HG02840 (cell line): Measurements from ENCODE around the gene B3GAT1.

Experiments
- ATAC-seq: cut with Tn5 transposase; IDR thresholded peaks from one replicate; pipeline ENCODE4 v1.9.1; 2021; ENCODE audit warnings: mild to moderate bottlenecking, moderate library complexity, moderate number of reproducible peaks; ENCODE audit not compliant: unreplicated experiment, low FRiP score

B3GAT1 gene

GRCh38 chr11:134442246-134442645 lies 30.2 kb upstream of the B3GAT1 start:
- ATAC-seq: no peak

- ATAC-seq: no peak
Measured at GRCh38 chr11:134441706-134442105, 29.7 kb upstream of the B3GAT1 start.

GRCh38 chr11:134441281-134441680 lies 29.2 kb upstream of the B3GAT1 start:
- no peak for ATAC-seq

GRCh38 chr11:134440851-134441250 lies 28.8 kb upstream of the B3GAT1 start:
- ATAC-seq: no peak

- ATAC-seq: no peak
Measured at GRCh38 chr11:134438542-134439537, 26.8 kb upstream of the B3GAT1 start.

GRCh38 chr11:134437821-134438220 lies 25.8 kb upstream of the B3GAT1 start:
- no peak for ATAC-seq

GRCh38 chr11:134436781-134437180 lies 24.7 kb upstream of the B3GAT1 start:
- no peak for ATAC-seq

GRCh38 chr11:134433806-134434205 lies 21.8 kb upstream of the B3GAT1 start:
- ATAC-seq: no peak

- no peak for ATAC-seq
Measured at GRCh38 chr11:134433251-134433650, 21.2 kb upstream of the B3GAT1 start.

GRCh38 chr11:134432776-134433175 lies 20.7 kb upstream of the B3GAT1 start:
- no peak for ATAC-seq

GRCh38 chr11:134429106-134429505 lies 17.1 kb upstream of the B3GAT1 start:
- no peak for ATAC-seq

GRCh38 chr11:134425816-134426536 lies 13.9 kb upstream of the B3GAT1 start:
- ATAC-seq: no peak

GRCh38 chr11:134425413-134425812 lies 13.4 kb upstream of the B3GAT1 start:
- no peak for ATAC-seq

GRCh38 chr11:134423106-134423505 lies 11.1 kb upstream of the B3GAT1 start:
- no peak for ATAC-seq

GRCh38 chr11:134417871-134418840 lies 6.1 kb upstream of the B3GAT1 start:
- ATAC-seq: no peak

GRCh38 chr11:134416726-134417125 lies 4.7 kb upstream of the B3GAT1 start:
- no peak for ATAC-seq

GRCh38 chr11:134414766-134415765 lies 3.0 kb upstream of the B3GAT1 start:
- no peak for ATAC-seq

GRCh38 chr11:134413826-134414731 lies 2.0 kb upstream of the B3GAT1 start:
- ATAC-seq: no peak
